Esophagus muscularis mucosa (tissue), 3 donors: ENCODE measurements around the gene GRAMD4.
"Not testable (repeated sequence)": the region's sequence is repeated elsewhere in the genome, so short reads cannot be mapped to it uniquely, and the experiment has no call there.

Experiments used
- EP300 ChIP-seq: sonication (generic); formaldehyde crosslinking; IDR thresholded peaks from one replicate; pipeline ENCODE4 v1.6.1; 2017; ENCODE audit warnings: antibody characterized with exemption
- TF ChIP-seq, protein P1 (sequence below), 3 experiments: fragments of 200-600 bp in 2 of 3; fragments of 450-650 bp in 1 of 3; sonication (generic) in 2 of 3; IDR thresholded peaks; one replicate each; pipeline ENCODE4 v1.5.1; 2017 to 2019; ENCODE audit warnings: antibody characterized with exemption in 3 of 3, mild to moderate bottlenecking in 2 of 3, moderate library complexity in 1 of 3

DNA sequence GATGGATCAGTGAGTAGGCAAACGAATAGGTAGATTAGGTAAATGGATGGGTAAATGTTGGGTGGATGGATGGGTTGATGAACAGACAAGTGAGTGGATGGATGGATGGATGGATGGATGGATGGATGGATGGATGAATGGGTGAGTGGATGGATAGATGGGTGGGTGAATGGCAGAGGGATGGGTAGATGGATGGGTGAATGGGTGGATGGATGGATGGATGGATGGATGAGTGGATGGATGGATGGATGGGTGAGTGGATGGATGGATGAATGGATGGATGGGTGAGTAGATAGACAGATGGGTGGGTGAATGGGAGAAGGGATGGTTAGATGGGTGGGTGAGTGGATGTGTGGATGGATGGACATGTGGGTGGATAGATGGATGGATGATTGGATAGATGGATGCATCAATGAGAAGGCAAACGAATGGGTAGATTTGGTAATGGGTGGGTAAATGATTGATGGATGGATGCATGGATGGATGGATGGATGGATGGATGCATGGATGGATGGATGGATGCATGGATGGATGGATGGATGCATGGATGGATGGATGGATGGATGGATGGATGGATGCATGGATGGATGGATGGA, 28.1 kb downstream of the GRAMD4 start:
- TF ChIP-seq, protein P1, sequence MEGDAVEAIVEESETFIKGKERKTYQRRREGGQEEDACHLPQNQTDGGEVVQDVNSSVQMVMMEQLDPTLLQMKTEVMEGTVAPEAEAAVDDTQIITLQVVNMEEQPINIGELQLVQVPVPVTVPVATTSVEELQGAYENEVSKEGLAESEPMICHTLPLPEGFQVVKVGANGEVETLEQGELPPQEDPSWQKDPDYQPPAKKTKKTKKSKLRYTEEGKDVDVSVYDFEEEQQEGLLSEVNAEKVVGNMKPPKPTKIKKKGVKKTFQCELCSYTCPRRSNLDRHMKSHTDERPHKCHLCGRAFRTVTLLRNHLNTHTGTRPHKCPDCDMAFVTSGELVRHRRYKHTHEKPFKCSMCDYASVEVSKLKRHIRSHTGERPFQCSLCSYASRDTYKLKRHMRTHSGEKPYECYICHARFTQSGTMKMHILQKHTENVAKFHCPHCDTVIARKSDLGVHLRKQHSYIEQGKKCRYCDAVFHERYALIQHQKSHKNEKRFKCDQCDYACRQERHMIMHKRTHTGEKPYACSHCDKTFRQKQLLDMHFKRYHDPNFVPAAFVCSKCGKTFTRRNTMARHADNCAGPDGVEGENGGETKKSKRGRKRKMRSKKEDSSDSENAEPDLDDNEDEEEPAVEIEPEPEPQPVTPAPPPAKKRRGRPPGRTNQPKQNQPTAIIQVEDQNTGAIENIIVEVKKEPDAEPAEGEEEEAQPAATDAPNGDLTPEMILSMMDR (IDR thresholded peaks at IDR 0.05): not testable (repeated sequence)
- not testable (repeated sequence) for TF ChIP-seq EP300
